GM21381 (cell line): ENCODE results near the gene PPP1R1A.

Experiments used
- ATAC-seq: cut with Tn5 transposase; IDR thresholded peaks from one replicate; pipeline ENCODE4 v1.9.1; 2021; ENCODE audit warnings: mild to moderate bottlenecking, moderate library complexity; ENCODE audit not compliant: unreplicated experiment

PPP1R1A gene

DNA sequence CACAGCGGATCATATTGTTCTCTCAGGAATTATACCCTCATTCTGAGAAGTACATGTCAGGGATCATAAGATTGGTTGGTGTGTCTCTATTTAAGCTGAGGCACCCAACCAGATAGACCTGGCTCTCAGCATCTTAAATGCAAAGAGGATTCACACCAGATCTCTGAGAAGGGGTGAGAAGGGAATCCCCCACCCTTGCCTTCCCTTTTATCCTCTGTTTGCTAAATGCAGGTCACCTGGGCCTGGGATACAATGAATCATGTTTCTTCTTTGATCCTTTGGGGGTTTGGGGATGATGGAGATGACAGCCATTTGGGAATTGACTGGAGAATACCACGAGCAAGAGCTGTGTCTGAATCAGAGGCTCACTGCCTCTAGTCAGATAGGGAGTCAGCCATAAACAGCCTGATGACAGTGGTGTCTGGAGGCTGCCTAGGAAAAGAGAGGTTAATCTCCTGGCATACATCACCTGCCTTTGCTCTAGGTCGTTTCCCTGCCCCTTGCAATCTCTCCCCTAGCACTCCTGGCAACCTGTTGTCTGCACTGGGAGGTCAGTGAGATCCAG lies 50.2 kb downstream of the PPP1R1A start:
- no peak for ATAC-seq

- no peak for ATAC-seq
These were observed 53.0 kb downstream of the PPP1R1A start for GRCh38 chr12:54535474-54535873.

- no peak for ATAC-seq
These were observed 58.9 kb downstream of the PPP1R1A start for GRCh38 chr12:54529581-54529980.
